Activated T-cell treated with anti-CD3 and anti-CD28 coated beads for 1 hour (primary cell): Measurements from ENCODE around the gene SMAD6.

Experiments used
- DNase-seq: peaks from one replicate; pipeline ENCODE4 v3.0.0-alpha.2; 2020; ENCODE audit warnings: low read depth

Gene SMAD6

DNA sequence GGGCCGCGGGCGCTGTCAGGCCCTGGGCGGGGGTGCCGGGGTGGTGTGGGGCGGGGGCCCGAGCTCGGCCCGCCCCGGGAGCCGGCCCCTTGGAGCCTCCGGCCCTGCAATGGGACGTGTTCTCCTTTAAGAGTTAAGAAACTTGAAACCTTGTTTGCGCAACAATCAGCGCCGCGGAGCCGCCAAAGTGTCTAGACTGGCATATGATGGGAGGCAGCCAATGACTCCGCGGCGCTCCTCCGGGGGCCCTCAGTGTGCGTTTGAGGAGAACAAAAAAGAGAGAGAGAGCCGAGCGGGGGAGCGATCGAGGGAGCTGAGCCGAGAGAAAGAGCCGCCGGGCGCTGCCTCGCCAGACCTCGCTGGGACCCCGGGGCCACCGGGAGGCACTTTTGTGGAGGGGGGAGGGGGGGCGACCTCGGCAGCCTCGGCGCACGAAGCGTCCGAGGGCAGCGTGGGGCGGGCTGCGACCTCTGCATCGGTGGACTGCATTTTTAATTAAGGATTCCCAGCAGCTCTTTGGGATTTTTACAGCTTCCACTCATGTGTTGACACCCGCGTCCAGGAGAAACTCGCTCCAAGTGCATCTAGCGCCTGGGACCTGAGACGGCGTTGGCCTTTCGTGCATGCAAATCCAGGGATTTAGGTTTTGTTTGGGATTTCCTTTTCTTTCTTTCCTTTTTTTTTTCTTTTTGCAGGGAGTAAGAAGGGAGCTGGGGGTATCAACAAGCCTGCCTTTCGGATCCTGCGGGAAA lies at the start of gene SMAD6:
SMAD6 (plus strand) TSS at position 202 of the 752 bp plus-strand sequence. CDS start 1,023 bp downstream, outside the sequence.
- DNase-seq = peak; percentile 61

GRCh38 chr15:66652806-66653205 lies 49.2 kb upstream of the SMAD6 start:
- DNase-seq = no peak

- DNase-seq = no peak
Observed at GRCh38 chr15:66653398-66653797, 48.6 kb upstream of the SMAD6 start.

DNA sequence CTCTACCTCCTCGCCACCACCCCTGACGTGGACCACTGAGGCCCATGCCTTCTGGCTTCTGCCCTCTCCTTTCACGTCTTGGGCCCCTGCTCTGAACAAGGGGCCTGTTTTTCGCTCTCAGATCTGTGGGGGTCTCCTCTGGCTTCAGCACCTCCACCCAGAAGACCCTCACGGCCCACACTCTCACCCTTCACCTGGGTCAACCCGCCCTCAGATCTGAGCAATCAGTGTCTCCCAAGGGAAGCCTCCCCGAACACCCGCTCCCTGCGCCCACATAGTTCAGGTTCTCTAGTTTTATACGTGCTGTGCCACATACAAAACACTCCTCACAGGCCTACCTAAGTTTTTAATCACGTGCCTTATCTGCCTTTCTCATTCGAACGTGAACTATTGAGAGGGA lies 48.2 kb upstream of the SMAD6 start:
- DNase-seq = no peak

DNA sequence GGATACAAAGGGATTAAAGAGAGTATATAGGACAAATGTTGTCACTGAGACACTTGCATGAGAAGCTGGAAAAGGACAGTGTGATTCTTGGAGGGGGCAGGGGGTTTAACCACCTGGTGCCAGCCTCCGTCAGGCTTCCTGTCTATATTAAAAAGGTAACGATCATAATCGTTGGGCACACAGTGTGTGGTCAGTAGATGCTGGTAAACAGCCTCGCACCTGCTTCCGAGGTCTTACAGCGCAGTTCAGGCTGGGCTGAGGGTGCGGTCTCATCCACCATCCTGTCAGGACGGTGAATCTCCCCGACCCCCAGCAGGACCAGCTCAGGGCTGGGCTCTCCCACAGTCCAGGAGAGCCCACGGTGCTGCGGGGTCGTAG lies 47.7 kb upstream of the SMAD6 start:
- DNase-seq = no peak

GRCh38 chr15:66654739-66655375 lies 47.2 kb upstream of the SMAD6 start:
- peak; percentile 15 for DNase-seq

GRCh38 chr15:66655511-66655910 lies 46.5 kb upstream of the SMAD6 start:
- DNase-seq = no peak

DNA sequence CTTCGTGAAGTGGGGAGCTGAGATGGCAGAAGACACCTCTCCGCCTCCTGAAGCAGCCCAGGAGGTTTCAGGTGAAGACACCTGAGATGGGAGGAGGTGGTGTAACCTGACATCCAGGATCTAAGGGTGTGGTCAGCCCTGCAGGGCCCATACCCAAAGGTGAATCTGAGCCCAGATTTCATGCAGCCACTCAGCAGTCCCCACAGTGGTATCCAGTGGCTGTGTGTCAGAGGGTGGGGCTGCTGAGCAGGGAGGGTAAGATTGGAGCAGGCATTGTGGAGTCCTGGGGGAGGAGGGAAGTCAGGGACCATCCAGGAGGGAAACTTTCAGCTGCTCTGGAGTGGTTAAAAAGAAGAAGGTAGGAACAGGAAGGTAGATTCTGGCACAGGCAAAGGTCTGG lies 46.0 kb upstream of the SMAD6 start:
- DNase-seq = no peak

- no peak for DNase-seq
Observed at GRCh38 chr15:66657185-66658020, 44.6 kb upstream of the SMAD6 start.

DNA sequence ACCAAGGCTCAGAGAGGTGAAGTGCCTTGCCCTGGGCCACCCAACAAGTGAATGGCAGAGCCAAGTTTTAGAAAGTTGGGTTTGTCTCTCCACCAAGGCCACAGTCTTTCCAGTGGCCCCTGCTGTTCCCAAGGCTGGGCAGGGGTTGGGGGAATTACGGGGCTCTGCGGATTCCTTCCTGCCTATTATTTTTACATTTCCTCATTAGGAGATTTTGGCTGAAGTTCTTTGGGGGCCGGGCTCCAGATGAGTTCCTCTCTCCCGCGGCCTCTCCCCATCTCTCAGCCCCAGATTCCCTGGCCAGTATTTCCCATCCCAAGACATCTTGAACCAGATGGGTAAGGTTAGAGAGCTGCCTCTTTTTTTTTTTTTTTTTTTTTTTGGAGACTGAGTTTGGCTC lies 44.0 kb upstream of the SMAD6 start:
- no peak for DNase-seq

- no peak for DNase-seq
Observed at GRCh38 chr15:66658855-66659254, 43.2 kb upstream of the SMAD6 start.

GRCh38 chr15:66659384-66659783 lies 42.7 kb upstream of the SMAD6 start:
- DNase-seq = no peak

- no peak for DNase-seq
Observed at GRCh38 chr15:66661432-66662096, 40.5 kb upstream of the SMAD6 start.

DNA sequence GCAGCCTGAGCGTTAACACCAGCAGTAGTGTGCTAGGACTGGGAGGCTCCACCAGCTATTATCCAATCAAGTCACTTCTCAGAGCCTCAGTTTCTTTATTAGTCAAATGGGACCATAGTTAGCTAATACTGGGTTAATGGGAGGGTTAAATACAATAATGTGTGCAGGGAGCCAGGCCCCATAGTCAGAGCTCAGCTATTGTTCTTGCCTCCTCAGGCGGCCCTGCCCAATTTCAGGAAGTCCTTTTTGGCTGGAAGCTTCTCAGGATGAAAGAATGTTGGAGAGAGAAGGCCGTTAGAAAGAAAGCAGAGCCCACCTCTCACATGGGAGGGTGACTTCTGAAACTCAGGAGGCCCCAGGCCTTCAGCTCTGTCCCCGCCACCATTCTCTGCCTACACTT lies 39.5 kb upstream of the SMAD6 start:
- DNase-seq = no peak

GRCh38 chr15:66663664-66664063 lies 38.4 kb upstream of the SMAD6 start:
- no peak for DNase-seq

DNA sequence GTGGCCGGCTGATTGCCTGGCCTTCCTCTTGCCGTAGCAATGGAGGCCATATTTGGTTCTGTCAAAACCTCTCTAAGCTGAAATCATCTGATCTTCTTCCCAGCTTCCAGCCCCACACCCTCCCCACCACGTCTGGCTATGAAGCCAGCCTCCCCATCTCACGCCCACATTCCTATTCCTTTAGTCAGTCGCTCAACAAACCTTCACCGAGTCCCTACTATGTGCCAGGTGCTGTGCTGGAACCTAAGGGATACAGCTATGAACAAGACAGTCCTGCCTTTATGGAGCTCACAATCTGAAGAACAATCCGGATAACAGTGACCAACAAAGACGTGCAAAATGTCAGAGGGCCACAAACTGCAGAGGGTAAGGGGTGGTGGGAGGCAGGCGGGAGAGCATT lies 31.9 kb upstream of the SMAD6 start:
- no peak for DNase-seq

GRCh38 chr15:66670762-66671580 lies 31.1 kb upstream of the SMAD6 start:
- DNase-seq = no peak

DNA sequence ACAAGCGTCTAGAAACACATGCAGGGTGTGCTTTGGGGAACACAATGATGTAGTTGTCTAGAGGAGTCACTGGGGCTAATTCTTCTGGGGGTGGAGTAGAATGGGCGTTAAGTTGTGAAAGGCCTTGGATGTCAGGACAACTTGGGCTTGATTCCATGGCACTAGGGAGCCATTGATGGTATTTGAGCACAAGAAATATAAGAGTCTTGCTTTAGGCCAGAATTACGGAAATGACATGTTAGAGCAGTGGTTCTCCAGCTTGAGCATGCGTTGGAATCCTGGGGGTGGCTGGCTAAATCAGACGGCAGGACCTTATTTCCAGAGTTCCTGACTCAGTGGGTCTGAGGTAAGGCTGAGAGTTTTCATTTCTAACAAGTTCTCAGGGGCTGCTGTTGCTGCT lies 29.2 kb upstream of the SMAD6 start:
- DNase-seq = no peak

DNA sequence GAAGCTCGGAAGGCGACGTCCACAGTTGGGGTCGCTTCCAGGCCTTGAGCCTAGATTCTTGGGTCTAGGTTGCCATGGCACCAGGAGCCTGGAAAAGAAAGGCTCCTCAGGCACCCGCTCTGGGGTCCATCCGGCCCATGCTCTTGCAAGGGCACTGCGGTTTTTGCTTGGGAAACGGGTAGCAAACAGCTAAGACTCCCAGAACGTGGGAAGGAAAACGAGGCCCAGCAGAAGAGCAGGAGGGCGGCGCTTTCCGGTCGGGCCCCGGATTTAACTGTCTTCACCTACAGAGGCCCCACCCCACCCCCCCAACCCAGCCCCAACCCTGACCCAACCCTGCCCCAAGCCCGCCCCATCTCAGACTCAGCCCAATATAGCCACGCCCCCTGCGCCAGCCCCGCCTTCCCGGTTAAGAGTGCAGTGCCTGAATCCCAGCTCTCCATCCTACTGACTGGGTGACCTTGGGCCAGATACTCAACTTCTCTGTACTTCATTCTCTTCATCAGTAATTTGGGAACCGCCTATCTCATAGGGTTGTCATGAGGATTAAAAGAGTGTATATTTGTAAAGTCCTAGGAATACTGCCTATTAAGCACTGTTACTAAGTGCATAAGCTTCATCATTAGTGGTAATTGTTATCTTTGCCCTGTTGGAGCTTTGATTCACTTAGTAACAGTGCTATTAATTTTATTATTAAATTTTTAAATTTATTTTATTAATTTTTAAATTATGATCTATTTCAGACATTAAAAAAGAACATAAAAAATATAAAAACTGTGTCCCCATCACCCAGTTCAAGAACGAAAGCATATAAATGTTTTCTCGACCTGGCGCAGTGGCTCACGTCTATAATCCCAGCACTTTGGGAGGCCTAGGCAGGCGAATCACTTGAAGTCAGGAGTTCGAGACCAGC lies 28.4 kb upstream of the SMAD6 start:
- DNase-seq = peak; percentile 31

DNA sequence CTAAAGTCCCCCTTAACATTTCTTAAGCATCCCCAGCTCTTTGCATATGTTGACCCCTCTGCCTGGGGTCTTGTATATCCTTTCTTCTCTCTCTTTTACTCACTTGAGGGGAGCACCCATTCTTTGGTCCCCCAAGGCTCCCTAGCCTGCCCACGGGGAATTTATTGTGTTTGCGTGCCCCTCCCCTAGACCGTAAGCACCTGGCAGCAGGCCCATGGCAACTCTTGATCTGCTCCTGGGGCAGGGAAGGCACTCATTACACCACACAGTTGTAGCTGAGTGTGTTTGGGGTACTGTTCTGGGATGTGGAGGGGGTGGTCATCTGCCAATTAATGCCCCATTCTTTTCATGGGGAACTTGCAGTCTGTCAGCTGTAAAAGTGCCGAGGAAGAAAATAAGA lies 27.3 kb upstream of the SMAD6 start:
- DNase-seq = no peak
